ENCODE results near the gene TTLL7. TPM values are rescaled to one million over a fixed set of nuclear protein-coding genes. Genes with fewer than 3 reads are reported as not detected.

The TTLL7 gene
- total RNA-seq, 1 experiment from 2014 or later = 6.6 TPM

- Histone ChIP-seq H3K9ac (ENCODE audit: extremely low read depth, insufficient read length, low read length) (no peak overlapping the region), H4K8ac (replicated peaks; ENCODE audit: insufficient read length, low read depth, low read length) (no peak overlapping the region), H3T11ph (ENCODE audit: low read length) (no peak overlapping the region), H4K5ac (ENCODE audit: insufficient read length, low read depth, low read length) (no peak overlapping the region), H3K14ac (ENCODE audit: insufficient read depth, low read length) (no peak overlapping the region), H3K4me1 (ENCODE audit: insufficient read depth, low read length) (no peaks in the 10 kb centered on the region), H3K27ac (ENCODE audit: insufficient read length, low read depth, low read length) (no peak overlapping the region), H2BK120ac (ENCODE audit: low read depth, low read length, poor library complexity, severe bottlenecking) (no peak overlapping the region), H3K23me2 (ENCODE audit: insufficient read length, low read depth, low read length, poor library complexity, severe bottlenecking) (no peaks in the 10 kb centered on the region), H3K56ac (ENCODE audit: insufficient read length, low read depth, low read length) (no peak overlapping the region), H2AK5ac (ENCODE audit: insufficient read length, low read length) (no peak overlapping the region), H4K20me1 (ENCODE audit: control insufficient read depth, insufficient read depth, insufficient read length) (no peaks in the 10 kb centered on the region), H4K91ac (ENCODE audit: insufficient read length, low read depth, low read length) (no peak overlapping the region), H2AFZ (ENCODE audit: low read length) (no peak overlapping the region), H2BK20ac (ENCODE audit: low read depth, low read length, poor library complexity, severe bottlenecking) (no peak overlapping the region), H3K79me1 (ENCODE audit: insufficient read depth, low read depth, low read length, poor library complexity, severe bottlenecking) (no peaks in the 10 kb centered on the region), H3K79me2 (ENCODE audit: insufficient read depth, low read length) (no peaks in the 10 kb centered on the region), H3K18ac (ENCODE audit: insufficient read length, low read depth, low read length) (no peak overlapping the region), H3K4me2 (ENCODE audit: insufficient read depth, insufficient read length, low read length) (no peak overlapping the region), H3K4ac (ENCODE audit: low read depth, low read length) (no peak overlapping the region), H2BK5ac (ENCODE audit: insufficient read length, low read length) (no peak overlapping the region), H2BK15ac (ENCODE audit: low read depth, low read length) (no peak overlapping the region), H3K23ac (ENCODE audit: insufficient read length, low read depth, low read length) (no peak overlapping the region), H2BK12ac (ENCODE audit: insufficient read length, low read depth, low read length) (no peak overlapping the region), H3K27me3 (ENCODE audit: insufficient read depth, low read length) (no peaks in the 10 kb centered on the region), H3K9me3 (ENCODE audit: control insufficient read depth, low read depth, low read length) (no peaks in the 10 kb centered on the region)
- no CpG with 5 or more reads among the region's 1 CpG for WGBS (ENCODE audit: extremely low coverage, insufficient read length, low lambda C conversion rate)
- no peaks in the 10 kb centered on the region for H3K9me3 Mint-ChIP-seq
- DNase-seq = no peak
- no peaks in the 10 kb centered on the region for H3K4me1 Mint-ChIP-seq
- H3K27ac Mint-ChIP-seq = no peak overlapping the region
- no peak overlapping the region for H3K4me3 Mint-ChIP-seq
- H3K27me3 Mint-ChIP-seq (ENCODE audit: low read depth) = no peaks in the 10 kb centered on the region
- no peaks in the 10 kb centered on the region for H3K36me3 Mint-ChIP-seq (ENCODE audit: insufficient read depth in 1 of 3, low read depth in 3 of 3)
- TF ChIP-seq CTCF (conservative IDR thresholded peaks at IDR 0.05) = no peak
Observed at GRCh38 chr1:83854456-83854855, 144.5 kb downstream of the TTLL7 start.
